ENCODE data around the gene PXDC1. TPM values are rescaled to one million over a fixed set of nuclear protein-coding genes. Genes with fewer than 3 reads are reported as not detected.

PXDC1 gene
- total RNA-seq, 2 donors from 2014 or later: 0.94 to 7.2 TPM

DNA sequence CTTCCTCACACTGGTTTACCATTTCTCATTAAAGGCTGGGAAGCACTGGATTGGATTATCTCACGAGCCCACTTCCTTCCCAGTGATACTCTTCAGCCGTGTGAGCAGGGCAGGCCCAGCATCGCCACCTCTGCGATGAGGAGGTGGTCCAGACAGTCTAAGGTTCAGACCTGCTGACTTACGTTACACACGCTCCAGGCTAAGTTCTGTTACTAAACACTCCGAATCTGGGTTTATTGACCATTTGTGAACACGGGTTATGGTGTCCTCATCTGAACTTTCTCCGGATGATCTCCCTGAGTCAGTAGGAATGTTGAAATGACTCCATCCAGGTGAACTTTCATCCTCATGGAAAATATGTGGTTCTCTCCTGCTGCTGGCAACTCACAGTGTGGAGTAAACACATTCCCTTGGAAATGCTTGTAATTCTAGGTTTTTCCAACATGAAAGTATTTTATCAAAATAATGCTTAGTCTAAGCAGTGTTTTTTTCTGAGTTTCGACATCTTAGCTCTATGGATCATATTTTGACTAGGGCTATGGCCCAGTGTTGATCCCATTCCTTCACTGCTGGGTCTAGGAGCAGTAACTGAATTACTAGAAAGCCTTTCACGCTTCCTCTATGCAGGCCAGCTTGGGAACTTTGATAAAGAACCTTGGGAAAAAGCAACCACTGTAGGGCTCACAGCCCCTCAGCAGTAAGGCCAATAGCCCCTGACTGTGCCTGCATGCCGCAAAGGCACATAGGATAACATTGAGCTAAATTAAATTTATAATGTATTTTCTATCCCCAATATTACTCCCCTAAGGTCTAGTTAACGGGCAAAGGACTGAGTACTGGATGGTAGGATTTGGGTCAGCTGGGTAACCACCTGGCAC lies 37.7 kb upstream of the PXDC1 start:
- Mint-ChIP-seq H3K27ac (no peak overlapping the region), H3K9me3 (no peaks in the 10 kb centered on the region), H3K4me1 (ENCODE audit: low read depth) (no peaks in the 10 kb centered on the region), H3K36me3 (ENCODE audit: insufficient read depth in 2 of 2) (no peaks in the 10 kb centered on the region), H3K27me3 (ENCODE audit: low read depth) (no peaks in the 10 kb centered on the region), H3K4me3 (no peak overlapping the region)
- ATAC-seq (replicated peaks in 1 of 2): no peak
- no peak for DNase-seq

DNA sequence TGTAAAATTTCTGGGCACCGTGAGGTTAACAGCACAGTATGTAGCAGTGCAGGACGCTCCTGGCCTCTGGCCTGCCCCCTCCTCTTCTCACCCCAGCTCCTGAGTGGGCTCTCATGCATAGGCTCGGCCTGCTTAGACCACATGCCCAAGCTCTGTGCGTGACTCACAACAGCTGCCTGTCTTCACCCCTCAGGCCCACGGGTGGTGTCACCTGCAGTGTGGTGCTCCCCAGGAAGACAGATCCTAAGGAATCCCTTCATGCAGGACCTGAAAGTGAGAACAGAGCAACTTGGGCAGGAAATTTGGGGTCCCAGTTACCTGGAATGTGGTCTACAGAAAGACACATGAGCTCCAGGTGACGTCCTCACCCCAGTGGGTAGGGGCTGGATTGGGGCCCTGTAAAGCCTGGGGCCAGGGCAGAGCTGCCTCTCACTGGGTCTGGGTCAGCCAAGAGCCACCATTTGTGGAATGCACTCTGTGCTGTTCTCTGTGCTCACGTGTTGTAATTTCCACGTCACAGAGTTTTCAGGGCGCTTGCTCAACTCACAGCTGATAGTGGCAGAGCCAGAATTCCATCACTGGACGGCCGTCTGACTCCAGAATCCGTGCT lies 37.0 kb upstream of the PXDC1 start:
- Mint-ChIP-seq H3K27me3 (ENCODE audit: low read depth) (no peaks in the 10 kb centered on the region), H3K4me3 (no peak overlapping the region)

DNA sequence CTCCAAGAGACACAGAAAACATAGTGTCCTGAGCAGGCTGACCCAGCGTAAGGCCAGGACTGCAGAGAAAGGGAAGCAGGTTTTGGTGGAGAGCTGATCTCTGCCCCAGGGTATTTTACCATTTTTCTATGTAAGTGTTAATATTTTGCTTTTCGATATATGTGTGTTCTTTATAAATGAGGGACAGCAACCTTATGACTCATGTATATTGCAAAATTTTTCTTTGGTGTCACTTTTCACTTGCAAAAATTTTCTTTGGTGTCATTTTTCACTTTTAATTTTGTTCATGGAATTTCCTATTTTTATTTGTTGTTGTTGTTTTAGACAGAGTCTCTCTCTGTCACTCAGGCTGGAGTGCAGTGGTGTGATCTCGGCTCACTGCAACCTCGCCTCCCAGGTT lies 34.6 kb upstream of the PXDC1 start:
- H3K4me1 Mint-ChIP-seq (ENCODE audit: low read depth): no peaks in the 10 kb centered on the region
- no peak overlapping the region for H3K4me3 Mint-ChIP-seq
- no peaks in the 10 kb centered on the region for H3K9me3 Mint-ChIP-seq
- H3K36me3 Mint-ChIP-seq (ENCODE audit: insufficient read depth in 2 of 2): no peaks in the 10 kb centered on the region
- H3K27me3 Mint-ChIP-seq (ENCODE audit: low read depth): no peaks in the 10 kb centered on the region
- DNase-seq (no peak), ATAC-seq (replicated peaks in 1 of 2) (no peak)
- no peak overlapping the region for H3K27ac Mint-ChIP-seq

More for the DNA sequence above, 37.0 kb upstream of the PXDC1 start:
- H3K27ac Mint-ChIP-seq: no peak overlapping the region
- no peaks in the 10 kb centered on the region for H3K4me1 Mint-ChIP-seq (ENCODE audit: low read depth)
- DNase-seq (no peak), ATAC-seq (replicated peaks in 1 of 2) (no peak)
- H3K9me3 Mint-ChIP-seq: no peaks in the 10 kb centered on the region
- no peaks in the 10 kb centered on the region for H3K36me3 Mint-ChIP-seq (ENCODE audit: insufficient read depth in 2 of 2)

DNA sequence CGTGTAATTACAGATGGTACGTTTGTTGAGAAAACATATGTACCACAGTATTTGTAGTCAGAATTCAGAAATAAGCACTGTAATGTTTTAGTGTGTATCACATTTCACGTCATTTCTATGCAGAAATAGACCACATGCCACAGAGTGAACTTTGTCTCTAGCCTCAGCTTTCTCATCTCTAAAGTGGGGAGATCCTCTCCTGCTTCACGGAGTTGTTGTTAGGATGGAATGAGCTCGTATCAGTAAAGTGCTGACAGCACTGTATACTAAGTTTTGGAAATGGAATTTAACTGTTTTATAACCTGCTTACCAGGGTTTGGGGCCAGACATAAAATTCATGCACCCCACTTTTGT lies 34.2 kb upstream of the PXDC1 start:
- DNase-seq (no peak), ATAC-seq (replicated peaks in 1 of 2) (peak in 1 of 2 donors; percentile 23)
- no peaks in the 10 kb centered on the region for H3K36me3 Mint-ChIP-seq (ENCODE audit: insufficient read depth in 2 of 2)
- no peaks in the 10 kb centered on the region for H3K9me3 Mint-ChIP-seq
- H3K4me1 Mint-ChIP-seq (ENCODE audit: low read depth): no peaks in the 10 kb centered on the region
- no peak overlapping the region for H3K4me3 Mint-ChIP-seq
- H3K27ac Mint-ChIP-seq: no peak overlapping the region
- peaks cover 2% of the 10 kb centered on the region for H3K27me3 Mint-ChIP-seq (ENCODE audit: low read depth)

DNA sequence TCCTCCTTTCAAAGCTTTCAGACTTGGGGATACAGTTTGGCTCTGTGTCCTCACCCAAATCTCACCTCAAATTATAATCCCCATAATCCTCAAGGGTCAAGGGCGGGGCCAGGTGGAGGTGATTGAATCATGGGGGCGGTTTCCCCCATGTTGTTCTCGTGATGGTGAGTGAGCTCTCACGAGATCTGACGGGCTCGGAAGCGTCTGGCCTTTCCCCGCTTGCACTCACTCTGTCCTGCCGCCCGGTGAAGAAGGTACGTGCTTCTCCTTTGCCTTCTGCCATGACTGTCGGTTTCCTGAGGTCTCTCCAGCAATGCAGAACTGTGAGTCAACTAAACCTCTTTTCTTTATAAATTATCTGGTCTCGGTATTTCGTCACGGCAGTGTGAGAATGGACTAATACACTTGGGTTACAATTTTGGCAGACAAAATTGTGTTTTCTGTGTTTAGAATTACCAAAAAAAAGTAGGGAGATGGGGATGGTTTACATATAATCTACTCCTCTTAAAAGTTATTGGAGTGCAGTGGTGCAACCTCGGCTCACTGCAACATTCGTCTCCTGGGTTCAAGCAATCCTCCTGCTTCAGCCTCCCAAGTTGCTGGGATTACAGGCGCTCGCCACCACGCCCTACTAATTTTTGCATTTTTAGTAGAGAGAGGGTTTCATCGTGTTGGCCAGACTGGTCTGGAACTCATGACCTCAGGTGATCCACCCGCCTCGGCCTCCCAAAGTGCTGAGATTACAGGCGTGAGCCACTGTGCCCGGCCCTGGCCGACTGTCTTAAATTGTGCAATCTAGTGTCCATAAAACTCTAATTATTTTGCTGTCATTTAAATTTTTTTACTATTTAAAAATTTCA lies 33.6 kb upstream of the PXDC1 start:
- DNase-seq: no peak
- Mint-ChIP-seq H3K9me3 (no peaks in the 10 kb centered on the region), H3K36me3 (ENCODE audit: insufficient read depth in 2 of 2) (no peaks in the 10 kb centered on the region), H3K4me3 (no peak overlapping the region), H3K27me3 (ENCODE audit: low read depth) (peaks cover 8% of the 10 kb centered on the region), H3K4me1 (ENCODE audit: low read depth) (no peaks in the 10 kb centered on the region), H3K27ac (no peak overlapping the region)
- no peak for ATAC-seq (replicated peaks in 1 of 2)

DNA sequence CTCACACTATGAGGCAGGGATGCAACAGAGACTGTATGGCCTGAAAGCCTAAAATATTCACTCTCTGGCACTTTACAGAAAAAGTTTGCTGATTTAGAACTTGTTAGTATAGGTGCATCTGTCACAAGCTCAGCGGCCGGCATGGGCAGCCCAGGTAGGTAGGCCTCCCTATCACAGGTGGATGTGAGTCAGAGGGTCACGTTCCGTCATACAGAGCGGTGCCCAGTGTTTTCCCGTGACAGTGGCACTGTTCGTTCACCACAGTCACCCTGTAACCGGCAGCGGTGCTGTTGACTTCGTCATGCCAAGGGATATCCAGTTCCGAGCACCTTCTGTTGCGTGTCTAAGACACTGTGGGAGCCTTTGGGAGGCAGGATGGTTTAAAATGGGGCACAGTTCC lies 32.9 kb upstream of the PXDC1 start:
- Mint-ChIP-seq H3K27ac (no peak overlapping the region), H3K4me3 (no peak overlapping the region), H3K36me3 (ENCODE audit: insufficient read depth in 2 of 2) (no peaks in the 10 kb centered on the region), H3K9me3 (no peaks in the 10 kb centered on the region), H3K4me1 (ENCODE audit: low read depth) (no peaks in the 10 kb centered on the region), H3K27me3 (ENCODE audit: low read depth) (peaks cover 12% of the 10 kb centered on the region)
- no peak for DNase-seq
- ATAC-seq (replicated peaks in 1 of 2): no peak

DNA sequence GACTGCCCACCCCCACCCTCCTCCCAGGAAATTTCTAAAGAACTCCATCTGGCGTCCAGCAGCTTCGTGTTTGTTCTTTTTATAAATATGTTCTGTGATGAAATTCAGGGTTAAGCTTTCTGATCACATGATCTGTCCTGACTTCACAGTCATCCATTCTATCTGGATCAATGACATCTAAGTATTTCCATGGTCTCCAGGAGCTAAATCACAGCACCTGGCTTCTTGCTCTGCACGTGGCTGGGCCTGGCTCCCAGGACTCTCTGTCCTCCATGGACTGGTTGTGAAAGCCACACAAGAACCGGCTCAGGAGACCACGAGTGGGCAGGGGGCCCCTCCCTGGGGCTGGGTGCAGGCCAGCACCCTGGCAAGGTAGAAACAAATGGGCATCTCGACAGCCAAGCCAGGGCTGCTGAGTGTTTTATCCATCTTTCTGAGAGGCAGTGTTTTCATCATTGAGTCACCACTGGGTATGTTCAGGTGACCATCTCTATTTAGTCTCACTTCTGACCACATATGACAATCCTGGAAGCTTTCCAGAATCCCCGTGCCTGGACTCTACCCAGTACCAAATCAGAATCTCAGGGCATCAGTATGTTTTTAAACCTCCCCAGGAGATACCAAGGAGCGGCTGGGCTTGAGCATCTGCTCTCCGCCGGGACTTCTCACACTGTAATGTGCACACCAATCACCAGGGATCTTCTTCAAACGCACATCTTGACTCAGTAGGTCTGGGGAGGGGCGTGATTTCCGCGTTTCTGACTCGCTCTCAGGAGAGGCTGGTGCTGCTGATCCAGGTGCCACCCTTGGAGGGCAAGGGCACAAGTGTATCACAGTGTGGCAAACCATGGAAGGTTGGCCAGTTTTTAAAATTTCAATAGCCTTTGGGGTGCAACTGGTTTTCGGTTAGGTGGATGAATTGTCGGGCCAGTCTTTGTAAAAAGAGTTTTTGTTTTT lies 31.6 kb upstream of the PXDC1 start:
- H3K27ac Mint-ChIP-seq: no peak overlapping the region
- H3K4me3 Mint-ChIP-seq: no peak overlapping the region
- H3K36me3 Mint-ChIP-seq (ENCODE audit: insufficient read depth in 2 of 2): no peaks in the 10 kb centered on the region
- ATAC-seq (replicated peaks in 1 of 2) (no peak), DNase-seq (no peak)
- no peaks in the 10 kb centered on the region for H3K4me1 Mint-ChIP-seq (ENCODE audit: low read depth)
- peaks cover 12% of the 10 kb centered on the region for H3K27me3 Mint-ChIP-seq (ENCODE audit: low read depth)
- H3K9me3 Mint-ChIP-seq: no peaks in the 10 kb centered on the region

DNA sequence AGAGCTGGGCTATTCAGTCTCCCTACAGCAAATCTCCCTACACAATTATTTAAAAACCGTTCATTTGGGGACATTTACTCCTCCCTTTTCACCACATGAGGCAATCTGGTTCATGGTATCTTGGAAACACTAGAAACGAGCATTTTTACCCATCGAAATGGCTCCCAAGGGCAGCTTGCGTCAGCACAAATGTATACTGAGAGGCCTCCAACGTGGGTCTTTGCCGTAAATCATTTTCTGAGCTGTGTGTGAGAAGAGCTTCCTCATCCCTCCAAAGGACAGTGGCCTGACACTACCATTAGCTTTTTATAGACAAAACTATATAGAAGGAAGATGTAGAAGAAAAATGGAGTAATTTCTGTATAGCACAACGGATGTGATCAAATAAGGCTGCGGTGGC lies 30.0 kb upstream of the PXDC1 start:
- no peak overlapping the region for H3K27ac Mint-ChIP-seq
- peaks cover 0 to 2% of the 10 kb centered on the region in 2 donors for H3K9me3 Mint-ChIP-seq
- H3K36me3 Mint-ChIP-seq (ENCODE audit: insufficient read depth in 2 of 2): no peaks in the 10 kb centered on the region
- no peaks in the 10 kb centered on the region for H3K4me1 Mint-ChIP-seq (ENCODE audit: low read depth)
- peaks cover 20% of the 10 kb centered on the region for H3K27me3 Mint-ChIP-seq (ENCODE audit: low read depth)
- no peak for DNase-seq
- no peak overlapping the region for H3K4me3 Mint-ChIP-seq
- no peak for ATAC-seq (replicated peaks in 1 of 2)

DNA sequence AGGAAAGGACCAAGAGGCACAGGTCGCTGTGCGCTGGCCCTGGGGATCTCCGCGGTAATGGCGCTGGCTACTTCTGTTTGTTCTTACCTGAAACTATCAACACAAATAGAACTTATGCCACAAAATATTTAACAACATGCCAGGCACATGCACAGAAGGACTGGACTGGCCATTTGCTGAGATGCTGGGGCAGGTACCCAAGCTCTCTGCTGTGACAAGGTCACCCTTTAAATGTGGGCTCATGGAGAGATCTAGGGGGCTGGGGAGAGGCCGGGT lies 28.0 kb upstream of the PXDC1 start:
- H3K27ac Mint-ChIP-seq: no peak overlapping the region
- H3K4me1 Mint-ChIP-seq (ENCODE audit: low read depth): no peaks in the 10 kb centered on the region
- ATAC-seq (replicated peaks in 1 of 2) (no peak), DNase-seq (no peak)
- H3K27me3 Mint-ChIP-seq (ENCODE audit: low read depth): peaks cover 21% of the 10 kb centered on the region
- peaks cover 0 to 2% of the 10 kb centered on the region in 2 donors for H3K9me3 Mint-ChIP-seq
- H3K4me3 Mint-ChIP-seq: no peak overlapping the region
- H3K36me3 Mint-ChIP-seq (ENCODE audit: insufficient read depth in 2 of 2): no peaks in the 10 kb centered on the region

DNA sequence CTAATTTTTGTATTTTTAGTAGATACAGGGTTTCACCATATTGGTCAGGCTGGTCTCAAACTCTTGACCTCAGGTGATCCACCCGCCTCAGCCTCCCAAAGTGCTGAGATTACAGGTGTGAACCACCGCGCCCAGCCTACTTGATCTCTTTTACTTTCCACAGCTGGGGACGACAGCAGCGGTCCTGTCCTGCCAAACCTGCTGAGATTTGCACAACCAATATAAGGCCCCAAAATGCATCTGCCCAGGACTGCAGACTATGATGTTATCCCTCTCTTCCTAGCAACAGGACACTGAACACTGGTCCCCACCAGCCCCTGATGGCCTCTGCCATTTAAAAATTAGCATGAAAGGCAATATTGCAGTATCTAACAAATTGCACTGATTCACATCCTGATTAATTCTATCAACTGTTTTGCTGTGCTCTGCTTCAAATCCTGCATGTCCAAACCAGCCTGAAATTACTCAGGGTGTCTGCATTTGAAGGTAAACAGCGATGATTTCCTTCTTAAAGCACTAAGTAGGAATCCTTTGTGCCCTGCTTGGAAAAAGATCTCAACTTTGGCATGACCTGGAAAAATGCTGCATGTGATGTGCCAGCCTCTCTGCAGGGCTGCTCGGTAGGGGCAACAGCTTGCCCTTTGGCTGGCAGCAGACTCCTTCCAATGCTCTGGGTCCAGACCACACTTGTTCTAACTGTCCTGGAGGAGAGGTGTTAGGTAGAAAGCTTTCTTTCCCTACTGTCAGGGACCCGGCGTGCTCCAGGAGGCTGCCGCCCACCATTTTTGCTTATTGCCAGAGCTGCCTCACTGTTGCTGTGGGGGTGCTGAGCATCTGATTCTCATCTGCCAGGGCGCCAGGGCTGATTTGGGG lies 27.4 kb upstream of the PXDC1 start:
- DNase-seq (no peak), ATAC-seq (replicated peaks in 1 of 2) (no peak)
- no peak overlapping the region for H3K27ac Mint-ChIP-seq
- H3K4me3 Mint-ChIP-seq: no peak overlapping the region
- no peaks in the 10 kb centered on the region for H3K36me3 Mint-ChIP-seq (ENCODE audit: insufficient read depth in 2 of 2)
- peaks cover 0 to 2% of the 10 kb centered on the region in 2 donors for H3K9me3 Mint-ChIP-seq
- peaks cover 21% of the 10 kb centered on the region for H3K27me3 Mint-ChIP-seq (ENCODE audit: low read depth)
- no peaks in the 10 kb centered on the region for H3K4me1 Mint-ChIP-seq (ENCODE audit: low read depth)

DNA sequence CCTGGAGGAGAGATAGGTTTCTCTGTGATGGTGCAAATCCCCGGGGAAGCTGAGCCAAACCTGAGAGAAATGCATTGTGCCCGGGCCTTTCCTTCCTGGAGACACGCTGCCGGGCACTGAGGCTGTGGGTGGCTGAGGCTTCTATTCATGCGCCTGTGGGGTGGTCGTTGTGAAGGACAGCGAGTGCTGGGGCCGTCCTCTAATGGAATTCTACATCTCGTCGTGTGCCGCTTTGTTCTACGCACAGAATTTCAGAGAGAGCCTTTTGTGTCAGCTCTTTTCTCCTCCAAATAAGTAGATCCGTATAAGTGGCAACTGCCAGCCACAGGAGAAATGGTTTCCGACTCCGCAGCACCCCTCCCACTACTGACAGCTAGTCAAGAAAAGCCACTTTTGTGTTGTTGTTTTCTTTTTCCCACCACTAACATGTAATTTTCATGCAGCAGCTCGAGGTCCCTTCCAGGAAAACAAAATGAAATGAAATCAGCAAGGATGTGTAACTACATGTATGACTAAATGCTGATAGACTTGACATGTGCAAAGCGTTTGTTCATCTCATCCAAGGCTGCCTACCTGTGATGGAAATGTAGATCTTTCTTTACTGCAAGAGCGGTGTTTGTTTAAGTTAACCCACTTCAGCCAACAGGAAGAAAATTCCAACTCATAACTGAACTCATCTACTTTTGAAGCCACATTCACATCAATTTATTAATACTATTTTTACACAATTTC lies 26.4 kb upstream of the PXDC1 start:
- H3K4me1 Mint-ChIP-seq (ENCODE audit: low read depth): no peaks in the 10 kb centered on the region
- H3K4me3 Mint-ChIP-seq: peak overlapping the region in 1 of 2 donors; percentile 13
- H3K27ac Mint-ChIP-seq: no peak overlapping the region
- DNase-seq (no peak), ATAC-seq (replicated peaks in 1 of 2) (peak in 1 of 2 donors; percentile 68)
- H3K27me3 Mint-ChIP-seq (ENCODE audit: low read depth): peaks cover 21% of the 10 kb centered on the region
- peaks cover 0 to 2% of the 10 kb centered on the region in 2 donors for H3K9me3 Mint-ChIP-seq
- H3K36me3 Mint-ChIP-seq (ENCODE audit: insufficient read depth in 2 of 2): no peaks in the 10 kb centered on the region
